Measurements from ENCODE around the gene SIMC1.

SIMC1 gene

GRCh38 chr5:176365351-176366231 is 127.4 kb downstream of the SIMC1 start, which contains the start of gene ARL10:
Gene ARL10, plus strand, starts transcription at chr5:176365487. Its CDS starts 77 bp downstream, at chr5:176365564.
- peak; percentile 43 for DNase-seq

GRCh38 chr5:176366232-176366894 is 128.1 kb downstream of the SIMC1 start:
- no peak for DNase-seq

GRCh38 chr5:176368726-176369125 is 130.5 kb downstream of the SIMC1 start:
- DNase-seq, result no peak

- DNase-seq, result no peak
Observed at GRCh38 chr5:176369934-176370711, 131.9 kb downstream of the SIMC1 start.

GRCh38 chr5:176371621-176372539 is 133.7 kb downstream of the SIMC1 start:
- no peak for DNase-seq

GRCh38 chr5:176373100-176373818 is 135.0 kb downstream of the SIMC1 start:
- DNase-seq, result no peak

GRCh38 chr5:176379881-176380280 is 141.7 kb downstream of the SIMC1 start:
- no peak for DNase-seq

- no peak for DNase-seq
Observed at GRCh38 chr5:176381423-176381822, 143.2 kb downstream of the SIMC1 start.

- DNase-seq, result no peak
Observed at GRCh38 chr5:176381979-176382378, 143.8 kb downstream of the SIMC1 start.

GRCh38 chr5:176382721-176383120 is 144.5 kb downstream of the SIMC1 start:
- DNase-seq, result no peak

GRCh38 chr5:176383248-176383905 is 145.2 kb downstream of the SIMC1 start:
- no peak for DNase-seq

- no peak for DNase-seq
Observed at GRCh38 chr5:176383961-176384360, 145.7 kb downstream of the SIMC1 start.

- DNase-seq, result no peak
Observed at GRCh38 chr5:176384366-176384930, 146.2 kb downstream of the SIMC1 start.

- no peak for DNase-seq
Observed at GRCh38 chr5:176384991-176385390, 146.8 kb downstream of the SIMC1 start.

- DNase-seq, result no peak
Observed at GRCh38 chr5:176386491-176386890, 148.3 kb downstream of the SIMC1 start.

- no peak for DNase-seq
Observed at GRCh38 chr5:176387384-176387925, 149.2 kb downstream of the SIMC1 start.

GRCh38 chr5:176388003-176388443 is 149.8 kb downstream of the SIMC1 start:
- DNase-seq, result no peak

GRCh38 chr5:176388444-176389134 is 150.4 kb downstream of the SIMC1 start, which contains the start of the genes HIGD2A and NOP16:
Gene HIGD2A, plus strand, starts transcription at chr5:176388751. Its CDS starts 69 bp downstream, at chr5:176388820.
Gene NOP16, minus strand, starts transcription at chr5:176388598. Its CDS starts 59 bp downstream, at chr5:176388539.
- DNase-seq, result peak; percentile 98
